ENCODE data around the gene KSR2.

The KSR2 gene

DNA sequence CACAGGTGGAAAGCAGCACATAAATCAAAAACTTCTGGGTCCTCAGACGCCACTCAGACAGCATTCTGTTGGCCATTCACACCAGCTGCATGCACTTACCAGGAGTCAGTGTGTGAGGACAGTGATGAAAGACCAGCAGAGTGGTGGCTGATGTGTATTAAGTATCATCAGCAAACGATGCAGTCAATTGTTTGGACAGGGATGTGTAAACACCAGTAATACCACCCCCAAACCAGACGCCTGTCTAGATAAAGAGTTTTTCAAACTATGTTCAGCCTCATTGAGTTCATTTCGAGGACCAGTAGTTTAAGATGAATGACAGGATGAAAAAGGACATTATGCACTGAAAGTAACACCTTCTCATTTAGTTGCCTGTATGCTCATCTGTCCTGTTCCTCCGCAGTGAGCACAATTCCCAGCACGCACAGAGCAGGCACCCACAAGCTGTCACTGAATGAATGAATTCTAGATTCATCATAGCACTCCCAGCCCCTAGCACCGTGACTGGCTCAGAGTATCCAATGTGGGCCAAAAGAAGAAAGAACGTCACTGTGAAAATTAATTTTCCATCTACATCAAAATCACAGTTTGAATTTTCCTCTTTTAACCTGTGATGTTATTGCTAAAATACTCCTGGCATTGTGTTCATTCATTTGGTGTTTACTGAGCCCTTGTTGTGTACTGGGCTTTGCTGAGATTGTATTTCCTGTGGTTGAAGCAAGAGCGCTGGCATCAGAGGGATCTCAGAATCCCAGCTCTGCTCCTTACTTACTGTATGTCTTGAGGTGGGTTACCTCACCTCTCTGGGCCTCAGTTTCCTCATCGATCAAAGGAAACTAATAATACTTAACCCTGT is 482.6 kb downstream of the KSR2 start:
- DNase-seq, result no peak

DNA sequence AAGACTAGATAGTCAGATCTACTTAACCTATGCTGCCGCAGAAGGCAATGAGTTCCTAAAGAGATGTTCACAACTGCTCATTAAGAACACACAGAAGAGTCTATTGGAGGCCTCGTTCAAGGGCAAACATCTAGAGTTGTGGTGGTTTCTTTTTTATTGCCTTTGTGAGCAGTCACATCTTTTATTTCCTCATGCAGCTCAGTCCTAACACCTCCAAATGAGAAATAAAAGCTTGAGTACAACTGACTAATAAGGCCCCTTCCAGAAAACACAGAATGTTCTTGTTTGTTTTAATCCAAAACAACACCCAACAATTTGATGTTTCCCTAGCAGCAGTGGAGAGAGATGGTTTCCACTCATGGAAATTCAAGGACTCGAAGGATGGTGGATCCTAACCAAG is 483.9 kb downstream of the KSR2 start:
- no peak for DNase-seq

DNA sequence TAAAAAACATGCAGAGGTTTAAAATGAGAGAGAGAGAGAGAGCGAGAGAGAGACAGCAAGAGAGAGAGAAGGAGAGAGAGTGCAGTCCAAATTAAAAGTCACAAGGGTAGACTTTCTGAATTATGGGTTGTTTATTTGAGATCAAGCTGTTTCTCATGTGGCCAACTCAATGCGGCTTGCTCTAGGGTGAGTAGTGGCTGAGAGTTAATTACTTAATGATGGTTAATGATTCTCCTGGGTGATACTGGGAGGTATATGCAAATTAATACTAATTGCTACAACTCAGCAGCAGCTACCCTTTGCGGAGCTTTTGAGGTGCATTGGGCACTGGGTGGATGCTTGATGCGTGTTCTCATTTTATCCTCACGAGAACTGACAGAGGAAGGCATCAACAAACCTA is 485.3 kb downstream of the KSR2 start:
- DNase-seq, result no peak

DNA sequence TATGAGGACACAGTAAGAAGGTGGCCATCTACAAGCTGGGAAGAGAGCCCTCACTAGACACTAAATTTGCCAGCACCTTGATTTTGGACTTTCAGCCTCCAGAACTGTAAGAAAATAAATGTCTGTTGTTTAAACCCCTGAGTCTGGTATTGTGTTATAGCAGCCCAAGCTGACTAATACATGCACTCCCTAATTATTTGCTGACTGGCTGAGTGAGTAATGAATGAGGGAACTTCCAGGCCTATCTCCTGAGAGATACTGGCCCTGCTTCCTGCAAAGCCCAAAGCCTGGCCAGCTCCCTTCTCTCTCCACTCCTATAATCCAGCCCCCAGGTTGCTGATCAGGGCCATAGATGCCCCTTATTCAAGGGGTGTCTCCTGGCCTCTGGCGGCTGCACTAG is 487.3 kb downstream of the KSR2 start:
- DNase-seq, result no peak

DNA sequence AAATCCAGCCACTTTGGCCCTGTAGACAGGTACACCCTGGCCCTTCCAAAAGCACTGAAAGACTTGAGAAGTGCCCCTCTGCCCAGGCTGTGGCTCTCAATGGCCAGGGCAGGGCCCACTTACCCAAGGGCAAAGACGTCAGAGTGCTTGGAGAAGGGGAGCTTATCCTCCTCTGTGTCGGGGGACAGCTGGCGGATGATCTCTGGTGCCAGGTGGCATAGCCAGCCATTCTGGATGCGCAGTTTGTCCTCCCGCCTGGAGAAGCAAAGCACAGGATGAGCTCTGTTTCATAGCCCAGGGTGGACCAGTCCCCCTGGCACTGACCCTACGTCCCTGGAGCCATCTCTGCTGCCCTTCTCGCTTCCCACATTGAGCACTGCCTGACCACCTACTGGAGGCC is 492.4 kb downstream of the KSR2 start:
- no peak for DNase-seq

DNA sequence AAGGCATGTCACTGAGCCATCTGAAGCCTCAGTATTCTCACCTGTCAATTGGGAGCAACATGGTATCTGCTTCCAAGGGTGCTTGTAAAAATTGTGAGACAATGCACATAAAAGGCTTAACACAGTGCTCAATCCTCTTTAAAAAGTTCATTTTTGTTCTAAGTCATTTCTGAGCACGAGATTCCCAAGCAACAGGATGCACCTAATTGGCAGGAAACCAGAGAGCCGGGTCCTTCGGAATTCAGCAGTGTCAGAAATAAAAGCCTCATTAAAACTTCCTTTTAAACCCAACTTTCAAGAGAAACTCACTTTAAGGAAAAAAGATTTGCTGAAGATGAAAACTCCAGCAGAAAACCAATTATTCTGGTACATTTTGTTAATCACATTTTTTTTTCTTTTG is 494.9 kb downstream of the KSR2 start:
- no peak for DNase-seq

DNA sequence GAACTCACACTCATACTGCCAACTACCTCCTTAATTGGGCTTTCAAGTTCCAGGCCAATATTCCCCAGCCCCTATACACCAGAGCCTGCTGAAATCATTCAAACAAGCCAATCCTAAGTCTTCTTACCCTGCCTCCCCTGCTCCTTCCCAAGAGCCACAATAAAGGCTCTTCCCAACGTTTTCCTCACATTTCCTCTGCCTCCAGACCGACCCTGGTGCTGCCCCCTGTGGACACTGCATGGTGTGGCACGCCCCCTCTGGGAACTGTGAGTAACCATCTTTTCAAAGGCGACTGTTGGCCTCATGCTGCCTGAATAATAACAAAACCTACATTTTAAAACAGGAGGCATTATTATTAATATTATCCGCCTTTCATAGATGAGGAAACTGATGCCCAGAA is 495.8 kb downstream of the KSR2 start:
- no peak for DNase-seq

DNA sequence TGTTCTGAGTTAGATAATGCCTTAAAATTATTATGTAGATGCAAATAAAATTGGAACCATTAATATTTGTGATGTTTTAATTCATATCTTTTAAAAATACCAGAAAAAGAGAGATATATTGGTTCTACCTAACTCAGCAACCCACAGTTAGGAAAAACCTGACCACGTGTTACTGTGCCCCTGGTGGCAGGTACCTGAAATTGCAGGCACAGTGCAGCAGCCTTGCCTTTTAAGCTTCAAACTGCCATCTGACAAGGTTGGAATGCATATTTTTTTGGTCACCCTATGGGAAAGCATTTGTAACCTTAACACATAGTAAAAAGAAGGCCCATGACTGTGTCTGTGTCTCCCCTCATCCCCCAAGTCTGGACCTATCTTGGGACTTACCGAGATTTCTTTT is 498.0 kb downstream of the KSR2 start:
- no peak for DNase-seq

DNA sequence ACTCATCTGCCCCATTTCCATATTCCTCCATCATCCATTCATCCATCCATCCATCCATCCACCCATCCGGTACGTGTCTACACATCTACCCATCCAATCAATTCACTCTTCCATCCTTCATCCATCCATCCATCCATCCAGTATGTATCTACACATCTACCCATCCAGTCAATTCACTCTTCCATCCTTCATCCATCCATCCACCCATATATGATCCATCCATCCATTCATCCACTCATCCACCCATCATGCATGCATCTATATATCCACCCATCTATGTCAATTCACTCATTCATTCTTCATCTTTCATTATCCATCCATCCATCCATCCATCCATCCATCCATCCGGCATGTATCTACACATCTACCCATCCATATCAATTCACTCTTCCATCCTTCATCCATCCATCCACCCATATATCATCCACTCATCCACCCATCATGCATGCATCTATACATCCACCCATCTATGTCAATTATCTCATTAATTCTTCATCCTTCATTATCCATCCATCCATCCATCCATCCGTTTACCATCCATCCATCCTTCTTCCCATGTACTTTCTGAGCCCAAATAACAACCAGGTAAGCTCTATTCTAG is 498.8 kb downstream of the KSR2 start:
- DNase-seq, result no peak

DNA sequence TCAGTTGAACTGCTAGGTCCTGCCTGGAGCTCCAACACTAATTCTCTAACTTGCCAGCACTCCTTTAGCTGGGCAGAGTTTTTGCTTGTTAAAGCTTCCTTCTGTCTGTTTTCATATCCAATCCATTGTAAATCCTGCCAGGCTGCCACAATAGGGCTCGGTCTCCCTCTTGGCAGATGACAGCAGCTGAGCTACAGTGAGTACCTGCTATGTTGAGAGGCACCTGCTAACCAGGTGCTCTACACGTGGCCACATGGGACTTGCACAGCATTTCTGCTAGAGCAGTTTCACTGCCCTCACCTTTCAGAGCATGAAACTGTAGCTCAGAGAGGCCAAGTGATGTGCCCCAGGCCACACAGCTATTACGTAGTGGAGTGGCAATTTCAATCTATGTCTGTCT is 500.8 kb downstream of the KSR2 start:
- no peak for DNase-seq

DNA sequence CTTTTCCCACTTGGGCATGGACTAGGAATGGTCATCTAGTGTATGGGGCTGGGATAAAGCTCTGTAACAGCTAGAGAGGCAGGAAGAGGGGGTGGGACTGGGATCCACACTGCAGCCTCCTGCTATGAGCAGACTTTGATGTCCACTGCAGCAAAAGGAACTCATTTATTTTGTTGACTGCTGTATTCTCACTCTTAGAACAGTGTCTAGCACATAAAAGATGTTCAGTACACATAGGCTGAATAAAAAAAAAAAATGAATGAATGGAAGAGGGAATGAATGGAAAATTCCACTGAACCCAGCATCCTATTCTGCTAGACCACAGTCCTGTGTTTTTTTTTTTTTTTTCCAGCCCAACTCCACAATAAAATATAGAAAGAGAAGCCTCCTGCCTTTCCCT is 501.2 kb downstream of the KSR2 start:
- DNase-seq, result no peak

DNA sequence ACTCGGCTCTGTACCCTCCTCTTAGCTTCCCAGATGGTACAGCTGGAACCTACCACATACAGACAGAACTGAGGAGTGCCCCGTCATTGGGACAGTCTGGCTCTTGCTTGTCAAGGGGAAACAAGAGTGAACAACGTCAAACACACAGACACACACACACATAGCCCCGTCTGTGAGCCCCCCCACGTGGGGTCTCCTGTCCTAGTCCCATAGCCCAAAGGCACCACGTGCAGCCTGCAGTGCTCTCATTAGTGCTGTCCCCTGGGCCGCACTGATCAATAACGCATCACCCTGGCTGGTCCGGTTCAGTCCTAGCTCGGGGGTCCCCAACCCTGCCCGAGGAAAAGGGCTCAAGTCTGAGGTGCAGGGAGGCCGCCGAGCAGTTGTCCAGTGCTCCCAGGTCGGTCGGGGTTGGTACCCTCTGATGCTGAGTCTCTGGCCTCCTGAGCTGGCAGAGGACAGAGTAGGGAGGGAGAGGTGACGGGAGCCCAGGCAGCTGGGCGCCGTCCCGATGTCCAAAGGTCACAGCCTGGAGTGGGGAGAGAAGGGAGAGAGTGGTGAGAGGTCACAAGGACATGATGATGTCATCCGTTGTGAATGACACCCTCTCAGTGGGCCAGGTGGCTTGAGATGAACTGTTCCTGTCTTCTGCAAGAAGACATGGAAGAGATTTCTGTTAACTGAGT is 502.0 kb downstream of the KSR2 start:
- no peak for DNase-seq

DNA sequence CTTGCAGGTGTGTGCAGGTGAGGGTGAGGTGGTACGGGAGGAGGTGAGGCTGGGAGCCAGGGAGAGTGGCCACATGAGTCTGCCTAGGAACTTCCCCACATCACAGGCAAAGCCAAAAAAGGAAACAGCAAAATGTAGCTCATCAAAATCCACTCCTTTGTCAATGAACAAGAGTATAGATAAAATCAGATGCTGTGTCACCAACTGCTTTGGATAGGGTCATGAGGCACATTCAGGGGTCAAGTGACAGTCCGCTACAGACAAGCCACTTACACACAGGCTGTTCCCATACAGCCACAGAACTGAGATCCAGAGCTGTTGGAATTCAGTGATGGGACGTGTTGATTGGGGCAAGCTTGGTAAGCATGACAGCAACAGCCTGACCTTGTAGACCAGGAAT is 507.1 kb downstream of the KSR2 start:
- DNase-seq, result no peak

DNA sequence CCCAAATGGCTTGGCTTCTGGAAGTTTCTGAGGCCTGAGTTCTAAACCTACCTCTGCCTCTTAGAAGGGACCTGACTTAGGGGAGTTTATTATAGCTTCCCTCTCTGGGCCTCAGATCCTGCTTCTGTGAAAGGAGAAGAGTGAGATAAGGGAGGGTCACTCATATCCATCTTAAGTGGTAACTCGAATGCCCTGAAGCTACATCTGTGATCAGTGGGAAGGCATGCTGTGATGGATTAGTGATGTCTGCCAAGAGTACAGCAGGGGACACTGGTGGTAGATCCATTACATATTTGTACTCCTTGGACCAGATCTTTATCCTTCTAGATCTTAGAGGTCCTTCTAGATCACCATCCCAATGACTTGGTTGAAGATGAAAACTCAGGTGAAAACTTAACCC is 509.6 kb downstream of the KSR2 start:
- DNase-seq, result no peak

DNA sequence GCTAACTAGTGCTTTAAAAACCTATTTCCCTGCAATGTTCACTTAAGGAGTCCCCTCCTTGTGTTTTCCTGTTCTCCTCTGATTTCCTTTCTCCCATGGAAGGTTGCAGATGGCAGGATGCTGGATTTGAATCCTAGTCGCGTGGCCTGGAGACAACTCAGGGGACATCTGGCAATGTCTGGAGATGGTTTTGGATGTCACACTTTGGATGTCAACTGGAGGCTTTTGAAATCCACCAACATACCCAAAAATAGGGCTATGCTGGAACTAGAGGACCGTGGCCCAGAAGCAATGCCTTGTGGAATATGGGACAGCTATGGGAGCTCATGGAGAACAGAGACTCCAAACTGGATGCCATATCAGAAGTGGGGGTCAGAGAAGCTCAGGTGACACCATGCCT is 511.6 kb downstream of the KSR2 start:
- DNase-seq, result no peak

DNA sequence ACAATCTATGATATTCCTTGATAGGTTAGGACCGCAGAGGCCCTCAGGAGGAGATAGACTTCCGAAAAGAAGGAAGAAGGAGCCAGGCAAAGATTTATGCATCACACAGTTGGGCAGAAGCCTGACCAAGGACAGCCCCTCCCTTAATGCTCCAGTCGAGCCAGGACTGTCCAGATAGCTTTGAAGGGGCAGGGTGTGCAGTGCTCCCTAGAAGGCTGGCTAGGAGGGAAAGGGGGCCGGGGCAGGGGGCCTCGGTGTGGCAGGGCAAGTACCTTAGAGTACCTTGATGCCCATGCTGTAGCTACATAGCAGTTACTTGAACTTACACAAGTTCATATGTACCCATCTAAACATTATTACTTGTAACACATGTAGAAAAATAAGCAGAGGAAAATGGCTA is 512.7 kb downstream of the KSR2 start:
- DNase-seq, result no peak

DNA sequence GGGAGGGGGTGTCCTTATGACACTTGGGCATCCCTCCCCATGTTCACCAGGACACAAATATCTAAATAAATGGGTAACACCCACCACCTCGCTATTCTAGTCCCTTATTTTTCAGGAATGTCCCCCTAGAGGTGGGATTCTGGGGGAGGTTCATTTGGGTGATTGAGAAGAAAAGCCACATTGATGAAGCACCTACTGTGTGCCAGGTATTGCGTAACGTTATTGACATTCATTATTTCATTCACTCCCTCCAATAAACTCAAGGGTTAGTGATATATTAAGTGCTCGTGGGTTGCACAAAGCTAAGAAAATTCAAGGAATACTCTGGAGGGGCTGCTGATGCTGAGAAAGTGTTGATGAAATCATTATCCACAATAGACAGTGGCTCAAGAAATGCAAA is 514.8 kb downstream of the KSR2 start:
- DNase-seq, result no peak

DNA sequence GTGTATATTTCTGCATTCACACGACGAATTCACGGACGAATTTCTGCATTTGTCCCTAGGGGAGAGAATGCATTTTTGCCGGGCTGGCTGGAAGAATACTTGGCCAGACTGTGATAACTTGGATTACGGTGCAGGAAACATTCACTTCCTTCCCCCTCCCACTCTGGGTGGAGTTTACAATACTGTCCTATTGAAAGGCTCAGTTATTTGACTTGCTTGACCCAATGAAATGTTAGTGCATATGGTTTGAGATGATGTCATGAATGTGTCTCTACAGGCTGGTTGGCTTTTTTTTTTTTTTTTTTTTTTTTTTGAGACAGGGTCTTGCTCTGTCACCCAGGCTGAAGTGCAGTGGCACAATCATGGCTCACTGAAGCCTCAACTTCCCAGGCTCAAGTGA is 516.7 kb downstream of the KSR2 start:
- DNase-seq, result no peak

DNA sequence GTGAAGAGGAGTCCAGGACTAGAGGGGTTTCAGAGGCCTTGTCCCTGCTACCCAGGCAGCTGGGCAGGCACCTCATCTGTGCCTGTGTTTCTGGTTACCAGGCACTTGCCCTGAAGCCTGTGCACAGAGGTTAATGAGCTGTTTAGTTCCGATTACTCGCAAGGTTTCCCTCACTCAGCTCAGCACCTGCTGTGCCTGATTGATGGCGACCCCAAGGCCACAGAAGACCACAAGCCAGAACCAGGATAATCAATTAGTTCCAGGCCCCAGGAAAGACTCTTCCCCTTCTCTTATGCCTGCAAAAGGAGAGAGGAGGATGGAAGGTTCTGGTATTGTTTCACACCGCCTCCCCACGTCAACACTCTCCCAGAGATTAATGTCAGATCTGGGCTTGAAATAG is 518.6 kb downstream of the KSR2 start:
- no peak for DNase-seq

DNA sequence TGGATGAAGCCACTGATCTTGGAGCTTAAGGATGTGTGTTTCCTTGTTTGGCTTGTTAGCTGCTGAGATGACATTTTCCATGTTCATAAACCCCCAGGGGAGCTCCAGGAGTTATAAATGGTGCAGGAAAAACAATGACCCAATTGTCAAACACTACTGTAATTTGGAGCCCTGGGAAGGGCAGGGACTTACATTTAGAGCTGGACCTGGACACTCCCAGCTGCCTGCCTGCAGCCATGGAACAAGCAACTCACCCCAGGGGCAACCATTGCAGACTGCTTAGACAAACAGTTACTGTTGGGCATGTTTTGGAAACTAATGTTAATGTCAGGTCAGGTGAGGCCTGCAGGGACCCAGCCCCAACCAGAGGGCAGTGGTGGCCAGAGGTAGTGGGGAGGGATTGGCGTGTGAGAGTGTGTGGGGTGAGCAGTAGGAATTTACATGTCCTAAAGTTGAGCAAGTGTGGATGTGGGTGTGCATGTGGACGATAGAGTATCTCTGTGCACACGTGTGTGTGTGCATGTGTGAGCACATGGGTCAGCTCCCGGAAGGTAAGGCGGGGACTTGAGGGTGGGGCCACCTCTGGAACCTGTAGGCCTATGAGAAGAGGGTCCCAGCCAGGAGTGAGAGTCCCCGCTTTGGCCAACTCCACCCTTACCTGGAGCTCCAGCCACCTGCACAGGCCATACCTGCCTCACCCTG is 521.0 kb downstream of the KSR2 start:
- no peak for DNase-seq

DNA sequence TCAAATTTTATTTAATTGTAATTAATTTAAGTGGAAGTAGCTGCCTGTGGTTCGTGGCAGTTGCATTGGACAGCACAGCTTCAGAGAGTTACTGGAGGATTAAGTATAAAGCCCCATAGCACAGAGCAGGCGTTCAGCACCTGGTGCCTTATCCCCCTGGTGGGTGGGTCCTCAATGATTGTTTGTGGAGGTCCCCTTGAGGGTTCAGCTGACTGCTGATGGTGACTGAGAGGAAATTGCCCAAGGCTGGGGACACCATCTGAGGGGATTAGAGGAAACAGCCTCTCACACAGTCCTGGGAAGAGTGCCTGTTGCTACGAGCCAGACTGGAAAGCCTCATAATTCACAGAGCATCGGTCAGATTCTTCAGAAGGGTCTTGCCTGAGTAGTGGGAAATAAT is 524.0 kb downstream of the KSR2 start:
- DNase-seq, result no peak

DNA sequence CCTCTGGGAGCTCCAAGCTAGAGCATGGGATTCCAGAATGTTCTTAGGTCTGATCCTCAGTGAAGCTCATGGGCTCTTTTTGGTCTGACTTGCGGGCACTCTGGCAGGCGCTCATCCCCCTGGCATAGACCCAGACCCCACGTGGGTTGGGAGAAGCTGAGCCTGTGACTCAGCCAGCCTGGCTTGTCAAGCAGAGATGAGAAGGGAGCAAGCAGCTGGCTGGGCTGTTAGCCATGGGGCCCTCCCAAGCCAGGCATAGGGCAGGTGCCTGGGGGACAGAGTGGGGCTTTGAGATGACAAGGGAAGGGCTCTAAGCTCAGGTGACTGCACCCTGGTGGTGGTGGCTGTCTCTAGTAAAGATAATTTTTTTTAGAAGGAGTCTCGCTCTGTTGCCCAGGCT is 527.0 kb downstream of the KSR2 start:
- no peak for DNase-seq

DNA sequence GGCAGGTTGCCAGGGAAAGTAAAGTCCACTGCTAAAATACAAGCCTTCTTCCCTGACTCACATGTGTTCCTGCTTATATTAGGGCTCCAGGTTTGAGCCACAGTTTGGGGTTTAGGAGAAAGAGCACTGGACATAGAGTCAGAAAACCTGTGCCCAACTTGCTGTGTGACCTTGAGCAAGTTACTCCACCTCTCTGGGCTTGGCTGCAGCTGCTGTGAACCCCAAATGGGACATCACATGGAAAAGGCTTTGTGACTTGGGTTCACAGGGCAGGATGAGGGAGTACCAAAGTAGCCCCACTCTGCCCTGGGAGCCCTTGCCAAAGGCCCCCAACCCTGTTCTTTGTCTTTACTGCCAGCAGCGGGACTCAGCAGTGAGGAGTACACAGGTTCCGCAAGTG is 528.4 kb downstream of the KSR2 start:
- no peak for DNase-seq

DNA sequence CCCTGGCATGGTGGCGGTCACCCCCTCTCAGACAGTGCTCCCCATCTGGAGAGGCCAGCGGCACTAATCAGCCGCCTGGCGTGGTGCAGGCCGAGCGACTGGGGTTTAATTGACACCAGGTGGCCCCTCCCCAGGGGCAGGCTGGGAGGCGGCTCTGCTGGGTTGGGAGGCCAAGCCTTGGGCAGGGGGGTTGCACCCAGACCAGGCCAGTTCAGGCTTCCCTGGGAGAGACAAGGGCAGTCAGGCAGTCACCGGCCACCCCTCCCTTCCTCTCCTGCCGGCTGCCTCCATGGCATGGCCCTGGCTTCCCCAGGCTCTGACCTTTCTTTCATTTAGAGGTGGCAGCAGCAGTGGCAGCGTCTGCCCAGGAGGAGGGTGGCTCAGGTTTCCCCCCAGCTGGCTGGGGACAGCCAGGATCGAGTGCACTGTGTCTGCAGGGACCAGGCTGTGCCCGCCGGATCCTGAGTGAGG is 529.2 kb downstream of the KSR2 start:
- no peak for DNase-seq
